Activated naive CD8-positive, alpha-beta T cell treated with anti-CD3 and anti-CD28 coated beads, Interleukin-2, amount 50 U/mL, for 16 hours (primary cell): ENCODE measurements around the gene GRIA1.

ENCODE experiments used
- DNase-seq: peaks from one replicate; pipeline ENCODE4 v3.0.0-alpha.2; 2020; ENCODE audit warnings: low read depth, low spot score

The GRIA1 gene

GRCh38 chr5:153498516-153498915 lies 8.0 kb downstream of the GRIA1 start:
- no peak for DNase-seq

DNA sequence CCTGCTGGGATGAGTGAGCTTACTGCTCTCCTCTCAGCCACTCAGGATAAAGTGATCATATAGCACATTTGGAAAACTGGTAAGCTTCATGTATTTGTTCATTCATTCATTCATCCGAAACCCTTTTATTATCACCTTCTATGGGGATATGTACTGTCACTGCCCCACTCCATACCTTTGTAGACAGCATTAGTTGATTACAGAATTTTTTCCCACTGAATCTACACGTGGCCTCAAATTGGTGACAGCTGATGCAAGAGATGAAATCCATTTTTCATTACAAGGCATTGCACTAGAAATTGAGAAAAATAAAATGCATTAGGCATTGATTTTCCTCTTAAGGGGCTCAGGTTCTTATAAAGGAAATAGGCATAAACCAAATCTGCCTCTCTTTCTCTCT lies 9.7 kb downstream of the GRIA1 start:
- no peak for DNase-seq

GRCh38 chr5:153504726-153505125 lies 14.3 kb downstream of the GRIA1 start:
- no peak for DNase-seq

GRCh38 chr5:153508700-153509099 lies 18.2 kb downstream of the GRIA1 start:
- DNase-seq: no peak

DNA sequence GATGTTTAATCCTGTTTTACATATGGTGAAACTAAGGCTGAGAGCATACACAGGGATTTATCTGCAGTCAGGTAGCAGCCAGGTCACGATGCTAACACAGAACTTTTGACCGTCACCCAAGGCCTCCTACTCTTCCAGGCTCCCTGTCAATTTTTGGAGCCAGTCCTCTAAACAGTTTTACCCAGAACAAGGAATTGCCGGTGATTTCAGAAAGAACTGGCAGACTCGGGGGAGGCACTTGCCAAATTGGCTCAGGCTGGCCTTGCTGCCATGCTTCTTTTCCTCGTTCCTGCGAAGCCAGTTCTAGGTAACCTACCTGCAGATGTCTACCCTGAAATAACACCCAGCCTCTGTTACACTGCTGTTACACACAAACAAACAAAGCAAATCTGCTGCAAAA lies 21.2 kb downstream of the GRIA1 start:
- DNase-seq: no peak

- no peak for DNase-seq
These were observed 22.7 kb downstream of the GRIA1 start for GRCh38 chr5:153513156-153513555.

- no peak for DNase-seq
These were observed 24.8 kb downstream of the GRIA1 start for GRCh38 chr5:153515301-153515700.

DNA sequence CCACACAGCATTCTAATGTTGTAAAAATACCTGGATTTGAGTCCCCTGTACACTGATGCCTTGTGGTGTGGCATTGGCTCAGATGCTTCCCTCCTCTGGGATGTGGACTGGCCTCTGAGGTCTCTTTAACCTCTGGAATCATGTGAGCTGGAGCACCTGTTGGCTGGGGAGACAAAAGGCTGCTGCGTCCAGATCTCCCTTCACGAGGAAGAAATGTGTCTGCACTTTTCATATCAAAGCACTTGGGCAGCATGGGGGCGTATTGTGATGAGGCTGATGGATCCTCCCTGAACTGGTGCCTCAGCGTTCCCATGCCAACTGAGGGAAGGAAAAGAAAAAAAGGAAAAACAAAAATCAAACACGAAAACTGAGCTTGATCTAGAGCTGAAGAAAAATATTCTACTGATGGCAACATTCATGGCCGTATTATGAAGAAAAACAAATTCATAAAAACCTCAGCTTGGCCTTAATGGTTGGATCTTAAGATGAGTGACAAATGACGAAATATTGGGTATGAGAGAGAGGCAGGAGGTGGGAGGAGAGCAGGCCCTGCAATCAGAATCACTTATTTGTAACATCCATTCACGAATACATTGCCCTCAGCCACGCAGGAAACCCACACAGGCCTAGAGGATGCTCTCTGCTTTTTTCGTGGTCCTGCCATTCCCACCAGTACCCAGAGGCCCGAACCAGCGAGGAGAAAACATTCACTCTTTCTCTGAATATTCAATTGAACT lies 26.2 kb downstream of the GRIA1 start:
- no peak for DNase-seq

- no peak for DNase-seq
These were observed 26.8 kb downstream of the GRIA1 start for GRCh38 chr5:153517241-153517611.

DNA sequence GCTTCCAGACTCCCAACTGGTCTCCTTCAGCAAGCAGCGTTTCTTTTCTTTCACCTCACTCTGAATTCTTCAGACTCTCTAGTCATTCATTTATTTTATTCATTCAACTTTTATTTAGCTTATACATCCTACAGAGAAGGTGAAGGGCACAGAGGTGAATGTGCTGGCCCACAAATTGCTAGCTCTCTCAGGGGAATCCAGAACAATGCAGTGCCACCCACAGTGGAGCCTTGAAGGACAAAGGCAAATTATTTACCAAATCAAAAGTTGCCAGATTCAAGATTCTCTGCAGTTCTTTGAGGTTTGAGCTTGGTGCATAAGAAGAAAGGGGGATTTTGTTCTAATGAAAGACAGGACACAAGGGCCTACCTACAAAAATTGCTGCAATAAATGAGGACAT lies 29.7 kb downstream of the GRIA1 start:
- no peak for DNase-seq

- no peak for DNase-seq
These were observed 30.5 kb downstream of the GRIA1 start for GRCh38 chr5:153520952-153521351.

- DNase-seq: no peak
These were observed 32.7 kb downstream of the GRIA1 start for GRCh38 chr5:153523211-153523610.

DNA sequence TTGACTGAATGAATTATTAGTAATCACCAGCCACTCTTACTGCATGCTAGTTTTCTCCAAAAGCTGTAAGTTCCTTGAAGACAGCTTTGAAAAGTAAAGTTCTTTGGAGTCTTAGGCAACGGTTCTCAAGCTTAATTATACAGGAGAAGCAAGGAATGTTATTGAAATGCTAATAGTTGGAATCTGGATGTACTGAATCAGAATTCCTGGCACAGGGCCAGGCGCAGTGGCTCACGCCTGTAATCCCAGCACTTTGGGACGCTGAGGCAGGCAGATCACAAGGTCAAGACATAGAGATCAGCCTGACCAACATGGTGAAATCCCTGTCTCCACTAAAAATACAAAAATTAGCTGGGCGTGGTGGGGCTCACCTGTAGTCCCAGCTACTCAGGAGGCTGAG lies 33.4 kb downstream of the GRIA1 start:
- DNase-seq: no peak

GRCh38 chr5:153525536-153525935 lies 35.1 kb downstream of the GRIA1 start:
- no peak for DNase-seq

GRCh38 chr5:153530357-153531143 lies 40.1 kb downstream of the GRIA1 start:
- DNase-seq: no peak

DNA sequence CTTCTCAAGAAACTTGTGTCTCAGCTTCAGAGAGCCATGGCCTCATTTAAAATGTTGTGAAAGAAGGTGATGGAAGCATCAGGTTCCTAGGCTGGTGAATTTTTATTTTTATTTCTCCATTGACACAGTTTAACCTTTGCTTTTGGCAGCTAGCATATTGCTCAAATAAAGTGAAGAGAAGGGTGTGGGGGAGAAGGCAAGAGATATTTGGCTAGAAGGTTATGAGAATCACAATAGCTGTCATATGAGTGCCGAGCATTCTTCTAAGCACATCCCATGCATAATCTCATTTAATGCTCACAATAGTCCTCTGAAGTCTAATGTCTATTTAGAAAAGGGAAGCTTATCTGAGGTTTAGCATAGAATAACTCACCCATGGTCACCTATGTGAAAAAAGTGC lies 43.1 kb downstream of the GRIA1 start:
- DNase-seq: no peak

- no peak for DNase-seq
These were observed 43.6 kb downstream of the GRIA1 start for GRCh38 chr5:153534102-153534501.

GRCh38 chr5:153537207-153537606 lies 46.7 kb downstream of the GRIA1 start:
- no peak for DNase-seq

GRCh38 chr5:153539983-153540382 lies 49.5 kb downstream of the GRIA1 start:
- DNase-seq: no peak

DNA sequence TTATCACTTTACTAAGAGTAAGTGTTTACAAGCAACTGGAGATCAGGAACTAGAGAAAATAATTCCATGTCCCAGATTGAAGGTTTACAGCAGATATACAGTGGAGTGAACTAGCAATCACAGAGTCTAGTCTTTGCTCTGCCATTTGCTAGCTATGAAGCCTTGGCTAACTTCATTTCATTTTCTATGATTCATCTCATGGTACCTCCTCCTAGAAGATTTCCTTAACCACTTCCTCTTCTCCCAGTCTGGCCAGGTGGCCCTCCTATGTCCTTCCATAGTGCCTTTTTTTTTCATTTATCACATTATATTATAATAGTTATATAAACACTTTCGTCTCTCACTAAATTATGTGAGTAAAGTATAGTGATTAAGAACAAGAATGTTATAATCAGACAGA lies 52.1 kb downstream of the GRIA1 start:
- DNase-seq: no peak

DNA sequence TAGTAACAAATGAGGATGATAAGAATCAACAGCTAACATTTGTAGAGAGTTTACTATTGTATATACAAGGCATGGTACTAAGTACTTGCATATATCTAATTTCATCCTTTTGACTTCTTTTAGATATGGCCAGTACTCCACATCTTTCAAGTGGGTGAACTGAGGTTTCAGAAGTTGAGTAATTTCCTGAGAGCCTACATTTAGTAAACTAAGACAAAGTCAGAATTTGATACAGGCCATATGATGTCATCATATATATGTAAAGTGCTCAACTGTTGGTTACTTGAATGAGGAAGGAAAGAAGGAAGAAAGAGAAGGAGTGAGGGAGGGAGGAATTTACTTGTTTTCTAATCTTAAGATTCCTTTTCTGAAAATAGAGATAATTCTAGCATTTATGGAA lies 52.8 kb downstream of the GRIA1 start:
- DNase-seq: no peak

DNA sequence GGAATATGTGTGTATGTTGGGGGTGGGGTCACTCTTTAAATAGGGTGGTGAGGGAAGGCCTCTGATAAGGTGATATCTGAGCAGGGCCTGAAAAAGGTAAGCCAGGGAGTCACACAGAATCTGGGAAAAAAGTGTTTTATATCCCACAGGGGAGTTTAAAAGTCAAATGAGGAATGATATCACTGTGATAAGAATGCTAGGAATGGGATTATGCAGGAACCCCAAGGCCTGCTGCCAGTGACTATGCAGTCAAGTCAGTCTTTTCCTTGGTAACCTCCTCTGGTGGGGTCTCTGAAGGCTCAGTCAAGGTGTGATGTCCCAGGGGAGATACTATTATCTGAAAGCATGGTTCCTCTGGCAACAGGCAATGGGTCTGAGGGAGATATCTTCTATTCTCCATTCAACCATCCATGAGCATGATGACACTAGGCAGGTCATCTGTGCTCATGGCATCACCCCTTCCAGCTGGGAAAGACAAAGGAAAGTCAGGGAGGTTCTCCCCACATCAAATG lies 53.5 kb downstream of the GRIA1 start:
- no peak for DNase-seq

- no peak for DNase-seq
These were observed 54.2 kb downstream of the GRIA1 start for GRCh38 chr5:153544706-153545105.
